AG10803 (cell line): ENCODE measurements around the gene DPY19L1.
A peak's percentile ranks its signal among the peaks of the same experiment; 100 is the strongest.
"Not testable (repeated sequence)": the region's sequence is repeated elsewhere in the genome, so short reads cannot be mapped to it uniquely, and the experiment has no call there.

Source experiments
- DNase-seq: peaks from one replicate; pipeline ENCODE4 v3.0.0; 2010; ENCODE audit warnings: low read depth
- H3K4me3 ChIP-seq: 2 replicates; pipeline ENCODE4 v1.5.1; 2011; ENCODE audit warnings: mild to moderate bottlenecking, low read length, control low read depth
- CTCF ChIP-seq: conservative IDR thresholded peaks from 2 replicates; pipeline ENCODE4 v1.5.1; 2011; ENCODE audit warnings: mild to moderate bottlenecking, low read length, control low read depth, inconsistent platforms

The DPY19L1 gene

GRCh38 chr7:35004531-35005095 lies 32.7 kb downstream of the DPY19L1 start:
- no peak for TF ChIP-seq CTCF
- H3K4me3 ChIP-seq, result no peak overlapping the region
- DNase-seq, result no peak

- no peak for TF ChIP-seq CTCF
- DNase-seq, result peak; percentile 77
- no peak overlapping the region for H3K4me3 ChIP-seq
Measured at GRCh38 chr7:35003679-35004303, 33.5 kb downstream of the DPY19L1 start.

GRCh38 chr7:35003177-35003650 lies 34.1 kb downstream of the DPY19L1 start:
- not testable (repeated sequence) for H3K4me3 ChIP-seq
- peak; percentile 75 for DNase-seq

GRCh38 chr7:34998335-34998734 lies 39.0 kb downstream of the DPY19L1 start:
- not testable (repeated sequence) for H3K4me3 ChIP-seq, DNase-seq

- not testable (repeated sequence) for H3K4me3 ChIP-seq, DNase-seq
Measured at GRCh38 chr7:34996423-34997090, 40.7 kb downstream of the DPY19L1 start.

- no peak for TF ChIP-seq CTCF
- no peak for DNase-seq
- no peak overlapping the region for H3K4me3 ChIP-seq
Measured at GRCh38 chr7:34995757-34996156, 41.5 kb downstream of the DPY19L1 start.

GRCh38 chr7:34991938-34992840 lies 45.1 kb downstream of the DPY19L1 start:
- peak; percentile 14 for DNase-seq
- TF ChIP-seq CTCF, result no peak
- no peak overlapping the region for H3K4me3 ChIP-seq

- not testable (repeated sequence) for H3K4me3 ChIP-seq, DNase-seq
Measured at GRCh38 chr7:34988442-34989125, 48.7 kb downstream of the DPY19L1 start.

- not testable (repeated sequence) for H3K4me3 ChIP-seq, DNase-seq
Measured at GRCh38 chr7:34985155-34985554, 52.1 kb downstream of the DPY19L1 start.

GRCh38 chr7:34984140-34984539 lies 53.1 kb downstream of the DPY19L1 start:
- not testable (repeated sequence) for DNase-seq, H3K4me3 ChIP-seq
